ENCODE measurements around the gene LFNG. TPM values are rescaled to one million over a fixed set of nuclear protein-coding genes. Genes with fewer than 3 reads are reported as not detected.
"Not testable (repeated sequence)": the region's sequence is repeated elsewhere in the genome, so short reads cannot be mapped to it uniquely, and the experiment has no call there.

Gene LFNG
- total and polyA plus RNA-seq, 3 experiments from 2014 or later = 2.0 to 30.8 (median 28.0) TPM

- H3K9me3 Mint-ChIP-seq; H3K9me3 ChIP-seq (ENCODE audit: low read length); H3K27me3 Mint-ChIP-seq; POLR2A ChIA-PET; DNase-seq; H3K36me3 Mint-ChIP-seq; H3K27ac ChIP-seq (ENCODE audit: low read depth, low read length); H3K36me3 ChIP-seq (ENCODE audit: insufficient read depth, low read length); H3K27me3 ChIP-seq (ENCODE audit: insufficient read depth, low read length, poor library complexity, severe bottlenecking); CTCF ChIA-PET; H3K4me3 ChIP-seq (ENCODE audit: low read length): not testable (repeated sequence)
- H3K4me1 ChIP-seq (ENCODE audit: insufficient read depth, low read length) = peaks cover 39% of the 10 kb centered on the region
- peaks cover 25 to 46% (median 30%) of the 10 kb centered on the region in 3 donors for H3K4me1 Mint-ChIP-seq
- peak overlapping the region in 7 of 8 donors; percentile 17 to 91 (median 58) for H3K27ac Mint-ChIP-seq
- H3K4me3 Mint-ChIP-seq = peak overlapping the region in 2 of 7 donors; percentile 15 to 35
These were observed 12.7 kb downstream of the LFNG start for GRCh38 chr7:2532199-2532772.

DNA sequence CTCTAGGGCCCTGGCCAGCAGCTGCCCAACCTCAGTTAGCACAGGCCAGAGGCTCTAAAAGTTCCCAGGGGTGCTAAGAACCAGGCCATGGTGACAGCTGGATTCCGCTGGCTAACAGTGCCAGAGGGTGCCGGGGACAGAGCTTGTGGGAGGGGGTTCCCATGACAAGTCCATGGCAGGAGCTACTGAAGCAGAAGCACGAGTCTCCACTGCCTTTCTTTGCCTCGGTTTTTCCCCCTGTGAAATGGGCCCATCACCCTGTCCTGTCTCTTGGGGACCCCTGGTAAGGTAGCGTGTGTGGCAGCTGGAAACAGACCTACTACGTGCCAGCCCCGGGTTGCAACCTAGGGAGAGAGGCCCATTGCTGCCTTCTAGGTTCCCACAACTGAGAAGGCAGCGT is 13.2 kb downstream of the LFNG start:
- H3K36me3 ChIP-seq (ENCODE audit: insufficient read depth, low read length); H3K9me3 Mint-ChIP-seq; H3K36me3 Mint-ChIP-seq; POLR2A ChIA-PET; H3K27me3 ChIP-seq (ENCODE audit: insufficient read depth, low read length, poor library complexity, severe bottlenecking); DNase-seq; H3K27me3 Mint-ChIP-seq; H3K4me3 Mint-ChIP-seq; H3K27ac ChIP-seq (ENCODE audit: low read depth, low read length); H3K9me3 ChIP-seq (ENCODE audit: low read length); H3K4me3 ChIP-seq (ENCODE audit: low read length); H3K27ac Mint-ChIP-seq: not testable (repeated sequence)
- H3K4me1 Mint-ChIP-seq = peaks cover 20 to 41% (median 24%) of the 10 kb centered on the region in 3 donors
- H3K4me1 ChIP-seq (ENCODE audit: insufficient read depth, low read length) = peaks cover 34% of the 10 kb centered on the region
- CTCF ChIA-PET = interaction anchor here (0.6 kb wide), 1 partner anchor 100 kb away, joined by 3 read pairs; no protein-coding TSS in a partner anchor

DNA sequence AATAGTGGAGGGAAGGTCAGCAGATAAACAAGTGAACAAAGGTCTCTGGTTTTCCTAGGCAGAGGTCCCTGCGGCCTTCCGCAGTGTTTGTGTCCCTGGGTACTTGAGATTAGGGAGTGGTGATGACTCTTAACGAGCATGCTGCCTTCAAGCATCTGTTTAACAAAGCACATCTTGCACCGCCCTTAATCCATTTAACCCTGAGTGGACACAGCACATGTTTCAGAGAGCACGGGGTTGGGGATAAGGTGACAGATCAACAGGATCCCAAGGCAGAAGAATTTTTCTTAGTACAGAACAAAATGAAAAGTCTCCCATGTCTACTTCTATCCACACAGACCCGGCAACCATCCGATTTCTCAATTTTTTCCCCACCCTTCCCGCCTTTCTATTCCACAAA is 14.0 kb downstream of the LFNG start:
- H3K4me3 Mint-ChIP-seq; H3K27me3 Mint-ChIP-seq; H3K27ac ChIP-seq (ENCODE audit: low read depth, low read length); POLR2A ChIA-PET; H3K27me3 ChIP-seq (ENCODE audit: insufficient read depth, low read length, poor library complexity, severe bottlenecking); H3K36me3 Mint-ChIP-seq; H3K4me3 ChIP-seq (ENCODE audit: low read length); H3K9me3 Mint-ChIP-seq; H3K36me3 ChIP-seq (ENCODE audit: insufficient read depth, low read length); H3K9me3 ChIP-seq (ENCODE audit: low read length); CTCF ChIA-PET: not testable (repeated sequence)
- peak in 1 of 5 donors; percentile 1 for DNase-seq
- H3K4me1 Mint-ChIP-seq = peaks cover 12 to 33% (median 18%) of the 10 kb centered on the region in 3 donors
- H3K27ac Mint-ChIP-seq = peak overlapping the region in 1 of 8 donors; percentile 6
- H3K4me1 ChIP-seq (ENCODE audit: insufficient read depth, low read length) = peaks cover 26% of the 10 kb centered on the region

DNA sequence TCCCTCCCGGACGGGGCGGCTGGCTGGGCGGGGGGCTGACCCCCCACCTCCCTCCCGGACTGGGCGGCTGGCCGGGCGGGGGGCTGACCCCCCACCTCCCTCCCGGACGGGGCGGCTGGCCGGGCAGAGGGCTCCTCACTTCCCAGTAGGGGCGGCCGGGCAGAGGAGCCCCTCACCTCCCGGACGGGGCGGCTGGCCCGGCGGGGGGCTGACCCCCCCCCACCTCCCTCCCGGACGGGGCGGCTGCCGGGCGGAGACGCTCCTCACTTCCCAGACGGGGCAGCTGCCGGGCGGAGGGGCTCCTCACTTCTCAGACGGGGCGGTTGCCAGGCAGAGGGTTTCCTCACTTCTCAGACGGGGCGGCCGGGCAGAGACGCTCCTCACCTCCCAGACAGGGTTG is 14.6 kb downstream of the LFNG start:
- H3K4me3 Mint-ChIP-seq; H3K27me3 ChIP-seq (ENCODE audit: insufficient read depth, low read length, poor library complexity, severe bottlenecking); H3K36me3 Mint-ChIP-seq; H3K27ac ChIP-seq (ENCODE audit: low read depth, low read length); H3K36me3 ChIP-seq (ENCODE audit: insufficient read depth, low read length); CTCF ChIA-PET; H3K27ac Mint-ChIP-seq; POLR2A ChIA-PET; H3K27me3 Mint-ChIP-seq; H3K9me3 Mint-ChIP-seq; H3K9me3 ChIP-seq (ENCODE audit: low read length); DNase-seq; H3K4me3 ChIP-seq (ENCODE audit: low read length): not testable (repeated sequence)
- peaks cover 20% of the 10 kb centered on the region for H3K4me1 ChIP-seq (ENCODE audit: insufficient read depth, low read length)
- peaks cover 11 to 27% (median 18%) of the 10 kb centered on the region in 3 donors for H3K4me1 Mint-ChIP-seq

DNA sequence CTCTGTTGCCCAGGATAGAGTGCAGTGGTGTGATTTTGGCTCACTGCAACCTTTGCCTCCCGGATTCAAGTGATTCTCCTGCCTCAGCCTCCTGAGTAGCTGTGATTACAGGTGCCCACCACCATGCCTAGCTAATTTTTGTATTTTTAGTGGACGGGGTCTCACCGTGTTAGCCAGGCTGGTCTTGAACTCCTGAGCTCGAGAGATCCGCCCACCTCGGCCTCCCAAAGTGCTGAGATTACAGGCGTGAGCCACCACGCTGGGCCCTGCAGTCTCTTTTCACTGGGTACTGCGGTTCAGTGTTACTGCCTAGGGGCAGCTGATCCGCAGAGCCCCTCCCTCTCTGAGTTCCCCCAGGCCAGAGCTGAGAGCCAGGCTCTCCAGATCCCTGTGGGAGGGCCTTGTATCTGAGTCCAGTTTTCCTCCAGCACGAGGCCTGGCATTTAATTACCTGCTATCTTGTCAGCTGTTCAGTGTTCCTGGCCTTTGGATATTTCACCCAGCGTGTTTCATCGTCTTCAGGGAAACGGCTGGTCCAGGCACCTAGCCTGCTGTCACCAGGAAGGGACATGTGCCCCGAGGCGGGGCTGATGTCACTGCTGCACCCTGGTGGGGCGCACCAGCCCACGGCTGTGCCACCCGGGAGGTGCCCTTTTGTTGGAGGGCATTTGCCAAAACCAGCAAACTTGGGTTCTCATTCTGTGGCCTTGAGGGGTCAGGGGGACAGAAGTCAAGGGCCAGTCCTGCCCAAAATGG is 16.5 kb downstream of the LFNG start:
- H3K4me1 Mint-ChIP-seq; H3K4me3 ChIP-seq (ENCODE audit: low read length); H3K27me3 ChIP-seq (ENCODE audit: insufficient read depth, low read length, poor library complexity, severe bottlenecking); H3K9me3 Mint-ChIP-seq; H3K36me3 ChIP-seq (ENCODE audit: insufficient read depth, low read length); H3K4me3 Mint-ChIP-seq; DNase-seq; H3K27ac Mint-ChIP-seq; H3K9me3 ChIP-seq (ENCODE audit: low read length); H3K27ac ChIP-seq (ENCODE audit: low read depth, low read length); H3K4me1 ChIP-seq (ENCODE audit: insufficient read depth, low read length); H3K27me3 Mint-ChIP-seq: not testable (repeated sequence)
- peaks cover 0 to 23% (median 0%) of the 10 kb centered on the region in 3 donors for H3K36me3 Mint-ChIP-seq
- ChIA-PET POLR2A (interaction anchor here (0.7 kb wide), 1 partner anchor 12 kb away, joined by 3 read pairs; no protein-coding TSS in a partner anchor), CTCF (interaction anchor here (1.1 kb wide), 1 partner anchor 173 kb away, joined by 4 read pairs; no protein-coding TSS in a partner anchor)

DNA sequence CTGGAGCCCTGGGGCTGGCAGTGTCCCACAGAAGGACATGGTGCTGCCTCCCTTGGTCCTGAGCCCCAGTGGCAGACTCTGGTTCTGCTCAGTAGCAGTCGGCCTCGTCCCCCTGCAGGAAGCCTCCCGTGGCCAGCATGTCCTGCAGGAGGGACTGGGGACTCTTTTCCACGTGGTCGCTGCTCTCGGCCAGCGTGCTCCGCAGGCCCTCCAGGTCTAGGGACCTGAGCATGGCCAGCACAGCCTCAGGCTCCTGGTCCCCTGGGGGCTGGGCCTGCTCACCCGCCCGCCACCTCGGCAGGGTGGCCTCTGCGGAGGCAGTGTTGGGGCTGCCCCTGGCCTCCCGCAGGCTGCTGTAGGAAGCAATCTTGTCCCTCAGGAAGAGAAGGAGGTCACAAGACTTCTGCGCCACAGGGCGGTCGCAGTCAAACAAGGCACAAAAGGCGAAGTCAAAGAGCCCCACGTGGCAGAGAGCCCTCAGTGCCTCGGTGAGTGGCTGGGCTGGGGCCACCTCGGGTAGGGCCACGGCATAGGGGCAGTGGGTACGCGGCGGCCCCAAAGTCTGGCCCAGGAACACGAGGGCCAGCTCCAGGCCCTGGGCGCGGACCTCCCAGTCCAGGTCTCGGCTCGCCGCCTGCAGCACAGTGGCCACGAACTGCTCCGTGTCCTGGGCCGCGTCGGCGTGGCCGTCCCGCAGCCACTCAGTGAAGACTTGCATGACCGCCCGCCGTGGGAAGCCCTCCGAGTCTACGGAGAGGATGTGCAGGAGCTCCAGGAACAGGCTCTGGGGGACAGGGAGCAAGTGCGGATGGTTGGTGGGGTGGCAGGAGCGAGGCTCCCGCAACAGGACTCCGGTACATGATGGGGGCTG is 18.6 kb downstream of the LFNG start:
- no peaks in the 10 kb centered on the region for H3K27me3 Mint-ChIP-seq
- H3K4me1 Mint-ChIP-seq = no peaks in the 10 kb centered on the region
- Histone ChIP-seq H3K4me3 (ENCODE audit: low read length) (no peak overlapping the region), H3K36me3 (ENCODE audit: insufficient read depth, low read length) (peaks cover 3% of the 10 kb centered on the region), H3K9me3 (ENCODE audit: low read length) (no peaks in the 10 kb centered on the region), H3K27me3 (ENCODE audit: insufficient read depth, low read length, poor library complexity, severe bottlenecking) (no peaks in the 10 kb centered on the region), H3K27ac (ENCODE audit: low read depth, low read length) (no peak overlapping the region), H3K4me1 (ENCODE audit: insufficient read depth, low read length) (no peaks in the 10 kb centered on the region)
- CTCF ChIA-PET = no interaction called here
- POLR2A ChIA-PET = no interaction called here
- no peaks in the 10 kb centered on the region for H3K9me3 Mint-ChIP-seq
- DNase-seq = peak in 1 of 5 donors; percentile 45
- peak overlapping the region in 1 of 7 donors; percentile 70 for H3K4me3 Mint-ChIP-seq
- peak overlapping the region in 2 of 8 donors; percentile 63 to 68 for H3K27ac Mint-ChIP-seq
- peaks cover 0 to 37% (median 0%) of the 10 kb centered on the region in 3 donors for H3K36me3 Mint-ChIP-seq

DNA sequence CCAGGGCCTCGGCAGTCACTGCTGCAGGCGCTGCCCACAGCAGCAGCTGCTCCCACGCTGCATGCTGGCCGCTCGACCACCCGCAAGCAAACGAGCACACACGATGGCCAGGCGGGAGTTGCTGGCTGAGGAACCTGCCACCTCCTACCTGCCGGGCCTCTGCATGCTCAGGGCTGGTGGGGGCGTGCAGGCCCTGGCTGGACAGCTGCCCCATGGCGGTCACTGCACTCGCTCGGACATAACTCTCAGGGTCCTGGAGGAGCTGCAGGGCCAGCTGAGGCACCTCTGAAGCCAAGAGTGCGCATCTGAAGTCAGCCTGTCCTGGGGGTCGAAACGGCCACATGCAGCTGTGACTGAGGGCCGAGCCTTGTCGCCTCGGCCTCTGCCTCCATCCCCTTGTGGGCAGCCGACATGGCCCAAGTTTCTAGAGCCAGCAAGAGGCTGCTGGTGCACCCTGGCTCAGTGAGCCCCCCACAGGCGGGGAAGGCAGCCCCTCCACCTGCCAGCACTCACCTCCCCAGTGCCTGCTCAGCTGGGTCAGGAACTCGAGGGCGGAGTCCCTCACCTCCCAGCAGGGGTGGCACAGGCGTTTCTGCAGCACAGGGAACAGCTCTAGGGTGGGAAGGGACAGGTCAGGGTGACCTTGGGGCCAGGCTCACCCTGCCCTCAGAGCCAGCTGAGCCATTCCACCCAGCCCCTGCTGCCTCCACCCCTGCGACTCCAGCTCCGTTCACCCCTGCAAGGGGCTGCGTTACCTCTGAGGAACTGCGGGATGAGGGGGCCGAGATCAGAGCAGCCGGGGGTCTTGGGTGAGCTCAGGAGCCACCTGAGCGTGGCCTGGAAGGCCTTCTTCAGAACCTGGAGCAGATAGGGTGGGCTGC is 19.7 kb downstream of the LFNG start:
- Mint-ChIP-seq H3K4me3 (no peak overlapping the region), H3K27ac (peak overlapping the region in 1 of 8 donors; percentile 63), H3K4me1 (no peaks in the 10 kb centered on the region), H3K36me3 (peaks cover 0 to 46% (median 0%) of the 10 kb centered on the region in 3 donors), H3K9me3 (no peaks in the 10 kb centered on the region), H3K27me3 (no peaks in the 10 kb centered on the region)
- no peaks in the 10 kb centered on the region for H3K27me3 ChIP-seq (ENCODE audit: insufficient read depth, low read length, poor library complexity, severe bottlenecking)
- no peak overlapping the region for H3K4me3 ChIP-seq (ENCODE audit: low read length)
- H3K9me3 ChIP-seq (ENCODE audit: low read length) = no peaks in the 10 kb centered on the region
- peaks cover 3% of the 10 kb centered on the region for H3K36me3 ChIP-seq (ENCODE audit: insufficient read depth, low read length)
- no peak overlapping the region for H3K27ac ChIP-seq (ENCODE audit: low read depth, low read length)
- ChIA-PET CTCF (interaction anchor here (1.2 to 1.3 kb wide), 2 partner anchors 10 to 70 kb away, joined by 3 to 4 read pairs; no protein-coding TSS in a partner anchor), POLR2A (interaction anchor here (1.1 kb wide), 1 partner anchor 8 kb away, joined by 4 read pairs; no protein-coding TSS in a partner anchor)
- H3K4me1 ChIP-seq (ENCODE audit: insufficient read depth, low read length) = no peaks in the 10 kb centered on the region
- peak in 1 of 5 donors; percentile 45 for DNase-seq

All from CD8-positive, alpha-beta memory T cell (primary cell).